HFFc6 (cell line): ENCODE measurements around the gene MRGPRX1. TPM values are rescaled to one million over a fixed set of nuclear protein-coding genes. Genes with fewer than 3 reads are reported as not detected.

Source experiments
- DNase-seq: peaks from one replicate; pipeline ENCODE4 v3.0.0-alpha.2; 2018
- H3K27ac Mint-ChIP-seq: 2 replicates; pipeline ENCODE4 v1.8.0; 2020; ENCODE audit warnings: mild to moderate bottlenecking, mixed read lengths
- H3K27me3 Mint-ChIP-seq: 2 replicates; pipeline ENCODE4 v1.8.0; 2021; ENCODE audit warnings: mild to moderate bottlenecking, moderate library complexity, mixed read lengths; ENCODE audit not compliant: insufficient read depth
- H3K36me3 Mint-ChIP-seq: 2 replicates; pipeline ENCODE4 v1.8.0; 2021; ENCODE audit warnings: low read depth, mixed read lengths
- H3K4me1 Mint-ChIP-seq: 2 replicates; pipeline ENCODE4 v1.8.0; 2020; ENCODE audit warnings: low read depth, mixed read lengths
- H3K4me3 Mint-ChIP-seq: 2 replicates; pipeline ENCODE4 v1.8.0; 2020; ENCODE audit warnings: mild to moderate bottlenecking, moderate library complexity, mixed read lengths
- H3K9me3 Mint-ChIP-seq: 2 replicates; pipeline ENCODE4 v1.8.0; 2020; ENCODE audit warnings: mild to moderate bottlenecking, mixed read lengths
- CTCF ChIP-seq: fragments of 200-600 bp; sonication (generic); IDR thresholded peaks from 2 replicates; pipeline ENCODE4 v1.5.0; 2021; ENCODE audit warnings: antibody characterized with exemption, mild to moderate bottlenecking
- total RNA-seq, 6 experiments: library from RNA; stranded (reverse); fragmentation: NEBNext Ultra II Directional; extraction: Animal tissue kit (Norgen Biotek cat#: 25700); gene quantifications; 2 replicates in 1 of 6; 3 replicates in 5 of 6; pipeline ENCODE4 v1.2.3, GENCODE V29; 2021

MRGPRX1 gene
- total RNA-seq, 6 experiments from 2014 or later, result not detected

DNA sequence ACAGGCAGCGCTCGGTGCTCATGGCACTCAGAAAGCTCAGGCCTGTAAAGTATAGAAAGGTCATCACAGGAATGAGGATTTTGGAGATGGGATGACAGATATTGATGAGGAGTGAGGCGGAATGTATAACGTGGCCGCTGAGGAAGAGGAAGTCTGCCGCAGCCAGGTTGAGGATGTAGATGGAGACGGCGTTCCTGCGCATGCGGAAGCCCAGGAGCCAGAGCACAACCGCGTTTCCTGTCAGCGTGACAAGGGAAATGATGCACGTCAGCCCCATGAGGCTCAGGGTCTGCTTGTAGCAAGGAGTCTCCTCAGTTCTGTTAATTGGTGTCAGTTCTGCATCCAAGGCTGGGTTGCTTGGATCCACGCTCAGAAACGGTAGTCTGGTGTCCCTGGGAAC is 33.1 kb upstream of the MRGPRX1 start:
- H3K27ac Mint-ChIP-seq, result no peak overlapping the region
- DNase-seq, result no peak
- H3K4me3 Mint-ChIP-seq, result no peak overlapping the region
- H3K36me3 Mint-ChIP-seq, result no peaks in the 10 kb centered on the region
- TF ChIP-seq CTCF, result no peak
- H3K27me3 Mint-ChIP-seq, result peaks cover 22% of the 10 kb centered on the region
- H3K9me3 Mint-ChIP-seq, result no peaks in the 10 kb centered on the region
- H3K4me1 Mint-ChIP-seq, result no peaks in the 10 kb centered on the region

GRCh38 chr11:18969720-18970119 is 30.5 kb upstream of the MRGPRX1 start:
- Mint-ChIP-seq H3K4me3 (no peak overlapping the region), H3K27me3 (peaks cover 16% of the 10 kb centered on the region), H3K9me3 (no peaks in the 10 kb centered on the region), H3K4me1 (no peaks in the 10 kb centered on the region), H3K36me3 (no peaks in the 10 kb centered on the region), H3K27ac (no peak overlapping the region)
- DNase-seq, result no peak
- no peak for TF ChIP-seq CTCF

DNA sequence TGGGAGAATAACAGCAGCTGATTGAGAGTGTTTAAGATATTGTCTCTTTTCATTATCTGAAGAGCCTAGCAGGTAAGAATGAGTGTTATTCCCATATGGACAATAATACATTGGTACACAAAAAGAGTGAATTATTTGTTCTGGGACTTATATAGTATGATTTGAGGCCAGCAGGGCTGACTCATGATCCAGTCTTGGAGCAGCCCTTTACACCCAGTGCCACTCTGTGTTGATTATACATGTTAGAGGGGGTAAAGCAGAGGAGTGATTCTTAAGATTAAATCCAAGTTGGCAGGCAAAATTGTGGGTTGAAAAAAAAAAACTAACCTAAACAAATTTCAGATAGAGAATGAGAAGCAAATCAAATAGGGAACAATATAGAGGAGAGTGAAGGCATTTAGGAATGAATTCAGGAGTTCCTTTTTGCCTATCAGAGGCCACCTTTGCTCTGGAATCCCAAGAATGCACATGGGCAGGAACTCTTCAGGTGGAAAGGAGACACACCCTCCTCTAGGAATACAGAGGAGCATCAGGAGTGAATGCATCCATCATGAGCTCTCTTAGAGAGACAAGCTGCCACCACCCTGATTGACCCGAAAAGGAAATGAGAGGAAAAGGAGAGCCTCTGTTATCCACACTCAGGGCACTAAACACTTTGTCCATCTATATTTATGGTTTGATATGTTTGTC is 19.2 kb upstream of the MRGPRX1 start:
- TF ChIP-seq CTCF, result no peak
- DNase-seq, result no peak
- no peak overlapping the region for H3K27ac Mint-ChIP-seq
- H3K4me3 Mint-ChIP-seq, result no peak overlapping the region
- H3K27me3 Mint-ChIP-seq, result peaks cover 10% of the 10 kb centered on the region
- H3K36me3 Mint-ChIP-seq, result no peaks in the 10 kb centered on the region
- no peaks in the 10 kb centered on the region; the same call in 1 of the 2 replicates for H3K9me3 Mint-ChIP-seq
- H3K4me1 Mint-ChIP-seq, result no peaks in the 10 kb centered on the region

DNA sequence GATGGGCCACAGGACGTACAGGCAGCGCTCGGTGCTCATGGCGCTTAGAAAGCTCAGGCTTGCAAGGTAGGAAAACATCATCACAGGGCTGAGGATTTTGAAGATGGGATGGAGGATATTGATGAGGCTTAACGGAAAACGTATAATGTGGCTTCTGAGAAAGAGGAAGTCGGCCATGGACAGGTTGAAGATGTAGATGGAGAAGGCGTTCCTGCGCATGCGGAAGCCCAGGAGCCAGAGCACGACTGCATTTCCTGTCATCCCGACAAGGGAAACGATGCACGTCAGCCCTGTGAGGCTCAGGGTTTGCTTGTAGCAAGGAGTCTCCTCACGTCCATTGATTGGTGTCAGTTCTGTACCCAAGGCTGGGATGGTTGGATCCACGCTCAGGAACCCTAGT is 17.4 kb upstream of the MRGPRX1 start:
- H3K27ac Mint-ChIP-seq, result no peak overlapping the region
- no peaks in the 10 kb centered on the region; the same call in 1 of the 2 replicates for H3K9me3 Mint-ChIP-seq
- no peaks in the 10 kb centered on the region for H3K4me1 Mint-ChIP-seq
- no peak overlapping the region for H3K4me3 Mint-ChIP-seq
- no peaks in the 10 kb centered on the region for H3K36me3 Mint-ChIP-seq
- TF ChIP-seq CTCF, result no peak
- no peak for DNase-seq
- peaks cover 10% of the 10 kb centered on the region for H3K27me3 Mint-ChIP-seq

- no peaks in the 10 kb centered on the region for H3K9me3 Mint-ChIP-seq
- DNase-seq, result no peak
- no peak overlapping the region for H3K27ac Mint-ChIP-seq
- no peaks in the 10 kb centered on the region for H3K4me1 Mint-ChIP-seq
- H3K27me3 Mint-ChIP-seq, result peaks cover 19% of the 10 kb centered on the region
- no peaks in the 10 kb centered on the region for H3K36me3 Mint-ChIP-seq
- no peak for TF ChIP-seq CTCF
- no peak overlapping the region for H3K4me3 Mint-ChIP-seq
These were observed 3.1 kb downstream of the MRGPRX1 start for GRCh38 chr11:18936002-18936673.
